ENCODE measurements around the gene IARS1. TPM values are rescaled to one million over a fixed set of nuclear protein-coding genes. Genes with fewer than 3 reads are reported as not detected.

The IARS1 gene
- polyA plus RNA-seq, 1 donor from 2014 or later, result 64.4 TPM

- H2AFZ ChIP-seq (ENCODE audit: low read depth, low read length), result no peak overlapping the region
- no peaks in the 10 kb centered on the region for H3K79me2 ChIP-seq (replicated peaks; ENCODE audit: insufficient read depth, low read length)
- no peaks in the 10 kb centered on the region for H3K9me3 ChIP-seq (ENCODE audit: low read length)
- H3K4me3 ChIP-seq (ENCODE audit: low read length), result no peak overlapping the region
- H3K9me2 ChIP-seq (ENCODE audit: insufficient read depth, low read length), result no peaks in the 10 kb centered on the region
- H3K36me3 ChIP-seq (ENCODE audit: insufficient read depth, low read length), result peaks cover 7% of the 10 kb centered on the region
- no peaks in the 10 kb centered on the region for H3F3A ChIP-seq (ENCODE audit: insufficient read depth, low read length, poor library complexity, severe bottlenecking)
- no peak for TF ChIP-seq EZH2 (IDR thresholded peaks at IDR 0.05; ENCODE audit: borderline replicate concordance, insufficient read depth, low read length, poor library complexity, severe bottlenecking)
- no peak for TF ChIP-seq TAF1 (IDR thresholded peaks at IDR 0.05; ENCODE audit: low read depth)
- H3K27me3 ChIP-seq (ENCODE audit: insufficient read depth, low read depth, low read length), result no peaks in the 10 kb centered on the region
- H3K4me2 ChIP-seq (ENCODE audit: low read length), result no peak overlapping the region
- no peak overlapping the region for H3K9ac ChIP-seq (ENCODE audit: low read length)
- no peaks in the 10 kb centered on the region for H4K20me1 ChIP-seq (ENCODE audit: insufficient read depth)
- no peak overlapping the region for H3K27ac ChIP-seq (ENCODE audit: low read length)
Observed at GRCh38 chr9:92312887-92313623, 19.6 kb upstream of the IARS1 start.

GRCh38 chr9:92310562-92310961 is 17.1 kb upstream of the IARS1 start:
- TF ChIP-seq TAF1 (IDR thresholded peaks at IDR 0.05; ENCODE audit: low read depth) (no peak), MXI1 (conservative IDR thresholded peaks at IDR 0.05; ENCODE audit: poor library complexity, severe bottlenecking) (no peak), EZH2 (IDR thresholded peaks at IDR 0.05; ENCODE audit: borderline replicate concordance, insufficient read depth, low read length, poor library complexity, severe bottlenecking) (no peak), SMC3 (conservative IDR thresholded peaks at IDR 0.05; ENCODE audit: poor library complexity) (no peak), RAD21 (conservative IDR thresholded peaks at IDR 0.05) (no peak)
- Histone ChIP-seq H3K27me3 (ENCODE audit: insufficient read depth, low read depth, low read length) (no peaks in the 10 kb centered on the region), H3K79me2 (replicated peaks; ENCODE audit: insufficient read depth, low read length) (no peaks in the 10 kb centered on the region), H3K36me3 (ENCODE audit: insufficient read depth, low read length) (peaks cover 7% of the 10 kb centered on the region), H3K4me3 (ENCODE audit: low read length) (no peak overlapping the region), H3K9me2 (ENCODE audit: insufficient read depth, low read length) (no peaks in the 10 kb centered on the region), H3K9ac (ENCODE audit: low read length) (no peak overlapping the region), H2AFZ (ENCODE audit: low read depth, low read length) (no peak overlapping the region), H3F3A (ENCODE audit: insufficient read depth, low read length, poor library complexity, severe bottlenecking) (no peaks in the 10 kb centered on the region), H3K9me3 (ENCODE audit: low read length) (no peaks in the 10 kb centered on the region), H3K27ac (ENCODE audit: low read length) (no peak overlapping the region), H4K20me1 (ENCODE audit: insufficient read depth) (no peaks in the 10 kb centered on the region), H3K4me2 (ENCODE audit: low read length) (no peak overlapping the region)

- H3K27me3 ChIP-seq (ENCODE audit: insufficient read depth, low read depth, low read length), result no peaks in the 10 kb centered on the region
- H3K9me3 ChIP-seq (ENCODE audit: low read length), result no peaks in the 10 kb centered on the region
- no peak overlapping the region for H3K4me3 ChIP-seq (ENCODE audit: low read length)
- TF ChIP-seq TAF1 (IDR thresholded peaks at IDR 0.05; ENCODE audit: low read depth) (no peak), REST (IDR thresholded peaks at IDR 0.05; ENCODE audit: borderline replicate concordance) (no peak), SMC3 (conservative IDR thresholded peaks at IDR 0.05; ENCODE audit: poor library complexity) (no peak)
- H3K79me2 ChIP-seq (replicated peaks; ENCODE audit: insufficient read depth, low read length), result no peaks in the 10 kb centered on the region
- H3F3A ChIP-seq (ENCODE audit: insufficient read depth, low read length, poor library complexity, severe bottlenecking), result no peaks in the 10 kb centered on the region
- no peak overlapping the region for H3K27ac ChIP-seq (ENCODE audit: low read length)
- H3K9ac ChIP-seq (ENCODE audit: low read length), result no peak overlapping the region
- no peak overlapping the region for H3K4me2 ChIP-seq (ENCODE audit: low read length)
- no peaks in the 10 kb centered on the region for H4K20me1 ChIP-seq (ENCODE audit: insufficient read depth)
- peaks cover 7% of the 10 kb centered on the region for H3K36me3 ChIP-seq (ENCODE audit: insufficient read depth, low read length)
- no peaks in the 10 kb centered on the region for H3K9me2 ChIP-seq (ENCODE audit: insufficient read depth, low read length)
- H2AFZ ChIP-seq (ENCODE audit: low read depth, low read length), result no peak overlapping the region
Observed at GRCh38 chr9:92308893-92309292, 15.4 kb upstream of the IARS1 start.
